GM21515 (cell line): Measurements from ENCODE around the gene HNRNPUL1.

ENCODE experiments used
- ATAC-seq: cut with Tn5 transposase; IDR thresholded peaks from one replicate; pipeline ENCODE4 v1.9.1; 2021; ENCODE audit not compliant: unreplicated experiment

HNRNPUL1 gene

GRCh38 chr19:41233748-41234240, 30.4 kb upstream of the HNRNPUL1 start:
- ATAC-seq, result no peak

DNA sequence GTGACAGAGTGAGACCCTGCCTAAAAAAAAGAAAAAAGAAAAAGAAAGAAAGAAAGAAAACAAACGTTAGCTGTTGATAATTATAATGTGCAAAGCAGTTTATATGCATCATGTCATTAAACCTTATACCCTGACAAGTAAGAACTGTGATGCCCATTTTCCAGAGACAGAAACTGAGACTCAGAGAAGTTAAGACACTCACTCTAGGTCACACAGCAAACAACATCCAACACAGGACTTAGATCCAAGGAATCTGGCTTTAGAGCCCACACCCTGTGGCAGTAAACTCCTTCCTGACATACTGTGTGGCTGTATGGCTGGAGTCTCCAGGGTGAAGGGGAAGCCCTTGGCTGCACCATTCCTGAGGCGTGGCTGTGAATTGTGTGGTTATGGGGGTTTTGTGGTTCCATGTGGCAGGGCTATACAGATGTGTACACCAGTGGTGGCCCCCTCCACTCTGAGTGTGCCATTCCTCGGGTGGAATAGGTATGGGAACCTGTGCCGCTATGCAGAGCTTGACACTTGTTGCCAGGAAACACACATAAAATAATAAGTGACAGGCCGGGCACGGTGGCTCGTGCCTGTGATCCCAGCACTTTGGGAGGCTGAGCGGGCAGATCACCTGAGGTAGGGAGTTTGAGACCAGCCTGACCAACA, 29.5 kb upstream of the HNRNPUL1 start:
- ATAC-seq, result no peak

DNA sequence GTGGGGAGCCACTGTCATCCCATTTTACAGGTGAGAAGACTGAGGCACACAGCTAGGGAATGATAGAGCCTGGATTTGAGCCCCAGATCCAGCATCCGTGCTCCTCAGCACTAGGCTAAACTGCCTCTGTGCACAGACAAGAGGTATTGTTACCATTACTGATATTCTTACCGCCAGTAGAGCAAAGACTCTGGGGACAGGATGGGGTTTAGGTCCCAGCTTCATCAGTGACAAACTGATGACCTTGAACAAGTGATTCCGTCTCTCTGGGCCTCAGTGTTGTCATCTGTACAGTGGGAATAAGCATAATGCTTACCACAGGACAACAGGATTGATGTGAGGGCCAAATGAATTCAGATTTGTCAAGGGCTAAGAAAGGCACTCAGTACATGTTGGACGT, 28.7 kb upstream of the HNRNPUL1 start:
- ATAC-seq, result no peak

DNA sequence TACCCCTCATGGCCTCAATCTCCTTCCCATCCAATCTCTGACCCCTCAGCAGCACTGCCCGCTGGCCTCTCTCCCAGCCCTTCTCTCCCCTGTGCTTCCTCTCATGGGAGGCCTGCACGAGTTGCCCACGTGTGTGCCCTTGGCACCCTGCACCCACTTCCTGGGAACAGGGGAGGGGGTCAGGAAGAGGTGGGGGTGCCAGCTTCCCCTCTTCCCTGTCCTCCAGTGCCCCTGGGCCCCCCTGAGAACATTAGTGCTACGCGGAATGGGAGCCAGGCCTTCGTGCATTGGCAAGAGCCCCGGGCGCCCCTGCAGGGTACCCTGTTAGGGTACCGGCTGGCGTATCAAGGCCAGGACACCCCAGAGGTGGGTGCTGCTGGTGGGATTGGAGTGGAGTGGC, 25.9 kb upstream of the HNRNPUL1 start:
- no peak for ATAC-seq

GRCh38 chr19:41239363-41239762, 24.8 kb upstream of the HNRNPUL1 start:
- no peak for ATAC-seq

- no peak for ATAC-seq
These were observed 24.1 kb upstream of the HNRNPUL1 start for GRCh38 chr19:41239961-41240574.

DNA sequence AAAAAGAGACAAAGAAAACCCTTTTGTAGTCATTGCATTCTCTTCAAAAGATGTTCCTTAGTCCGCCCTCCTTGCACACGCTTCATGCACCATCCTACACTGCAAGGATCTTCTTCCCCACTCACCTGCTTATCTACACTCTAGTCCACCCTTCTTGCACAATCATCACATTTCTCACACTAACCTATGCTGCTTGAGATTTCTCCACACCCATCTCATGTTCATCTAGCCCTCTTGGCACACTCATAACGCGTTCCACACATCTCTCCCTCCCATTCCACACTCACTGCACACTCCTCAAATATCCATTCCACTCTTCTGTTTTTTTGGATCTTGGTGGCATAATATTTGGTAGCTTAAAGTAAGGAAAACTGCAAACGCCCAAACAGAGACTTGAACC, 22.3 kb upstream of the HNRNPUL1 start:
- ATAC-seq, result no peak

- no peak for ATAC-seq
These were observed 20.1 kb upstream of the HNRNPUL1 start for GRCh38 chr19:41244117-41244516.

- no peak for ATAC-seq
These were observed 18.3 kb upstream of the HNRNPUL1 start for GRCh38 chr19:41245843-41246242.

DNA sequence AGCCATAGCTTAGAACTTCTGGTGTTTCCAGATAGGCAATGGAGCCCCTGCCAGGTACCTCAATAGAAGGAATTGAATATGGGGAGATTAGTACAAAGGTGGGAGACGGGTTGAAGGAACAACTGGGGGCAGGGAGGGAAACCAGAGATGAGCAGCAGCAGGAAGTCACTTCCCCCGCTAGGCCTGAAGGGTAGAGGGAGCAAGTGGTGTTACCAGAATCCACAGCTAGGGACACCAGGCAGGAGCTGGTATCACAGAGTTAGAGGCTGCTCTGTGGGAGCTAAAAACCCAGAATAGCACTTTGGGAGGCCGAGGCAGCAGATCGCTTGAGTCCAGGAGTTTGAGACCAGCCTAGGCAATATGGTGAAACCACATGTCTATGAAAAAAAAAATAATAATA, 15.3 kb upstream of the HNRNPUL1 start:
- no peak for ATAC-seq

DNA sequence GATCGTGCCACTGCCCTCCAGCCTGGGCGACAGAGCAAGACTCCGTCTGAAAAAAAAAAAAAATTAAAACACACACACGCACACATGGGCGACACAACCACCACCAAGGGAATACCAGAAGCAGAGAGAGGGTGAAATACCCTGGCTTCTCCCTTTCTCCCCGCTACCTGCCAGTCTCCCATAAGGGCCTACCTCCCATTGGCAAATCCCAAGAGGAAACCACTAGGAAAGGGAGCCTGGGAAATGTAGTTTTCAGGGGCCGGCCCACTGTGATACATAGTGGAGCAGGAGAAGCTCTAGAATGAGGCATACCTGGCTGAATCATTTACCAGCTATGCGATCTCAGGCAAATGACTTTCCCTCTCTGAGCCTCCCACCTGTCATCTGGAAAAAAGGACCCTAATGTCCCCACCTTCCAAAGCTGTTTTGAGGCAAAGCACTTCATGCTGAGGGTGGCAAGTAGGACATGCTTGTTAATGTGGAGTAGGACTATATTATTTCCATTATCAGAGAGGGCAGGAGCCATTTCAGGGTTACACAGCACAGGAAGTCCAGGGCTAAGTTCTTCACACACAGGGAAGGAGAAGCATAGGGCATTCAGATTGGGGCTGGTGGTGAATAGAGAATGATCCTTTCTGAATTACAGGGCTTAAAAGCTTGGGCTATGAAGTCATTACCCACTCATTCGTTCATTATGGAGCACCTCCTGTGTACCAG, 14.3 kb upstream of the HNRNPUL1 start:
- ATAC-seq, result no peak

DNA sequence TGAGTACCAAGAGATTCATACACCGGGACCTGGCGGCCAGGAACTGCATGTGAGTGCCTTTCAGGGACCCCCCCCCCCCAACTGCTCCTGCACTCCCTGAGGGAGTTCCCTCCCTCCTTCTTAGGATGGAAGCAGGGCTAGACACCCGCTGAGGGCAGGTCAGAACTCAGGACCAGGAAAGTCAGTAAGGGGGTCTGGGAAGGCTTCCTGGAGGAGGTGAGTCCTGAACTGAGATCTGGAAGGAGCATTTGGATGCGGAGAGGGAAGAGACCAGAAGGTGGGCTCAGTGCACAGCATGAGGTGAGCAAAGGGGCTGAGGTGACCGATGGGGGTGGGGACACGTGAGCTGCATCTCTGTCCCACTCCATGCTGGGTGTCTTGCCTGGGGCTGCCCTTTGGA, 10.5 kb upstream of the HNRNPUL1 start:
- no peak for ATAC-seq

DNA sequence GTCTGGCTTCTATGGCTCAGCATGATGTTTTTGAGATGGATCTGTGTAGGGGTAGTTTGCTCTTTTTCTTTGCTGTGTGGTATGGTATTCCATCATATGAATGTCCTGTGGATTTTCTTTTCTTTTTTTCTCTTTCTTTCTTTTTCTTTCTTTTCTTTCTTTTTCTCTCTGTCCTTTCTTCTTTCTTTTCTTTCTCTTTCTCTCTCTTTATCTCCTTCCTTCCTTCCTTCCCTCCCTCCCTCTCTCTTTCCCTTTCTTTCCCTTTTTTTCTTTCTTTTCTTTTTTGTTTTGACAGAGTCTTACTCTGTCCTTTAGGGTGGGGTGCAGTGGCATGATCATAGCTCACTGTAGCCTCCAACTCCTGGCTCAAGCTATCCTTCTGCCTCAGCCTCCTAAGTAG, 9.0 kb upstream of the HNRNPUL1 start:
- ATAC-seq, result no peak

- no peak for ATAC-seq
These were observed 2.5 kb upstream of the HNRNPUL1 start for GRCh38 chr19:41261474-41262190.

DNA sequence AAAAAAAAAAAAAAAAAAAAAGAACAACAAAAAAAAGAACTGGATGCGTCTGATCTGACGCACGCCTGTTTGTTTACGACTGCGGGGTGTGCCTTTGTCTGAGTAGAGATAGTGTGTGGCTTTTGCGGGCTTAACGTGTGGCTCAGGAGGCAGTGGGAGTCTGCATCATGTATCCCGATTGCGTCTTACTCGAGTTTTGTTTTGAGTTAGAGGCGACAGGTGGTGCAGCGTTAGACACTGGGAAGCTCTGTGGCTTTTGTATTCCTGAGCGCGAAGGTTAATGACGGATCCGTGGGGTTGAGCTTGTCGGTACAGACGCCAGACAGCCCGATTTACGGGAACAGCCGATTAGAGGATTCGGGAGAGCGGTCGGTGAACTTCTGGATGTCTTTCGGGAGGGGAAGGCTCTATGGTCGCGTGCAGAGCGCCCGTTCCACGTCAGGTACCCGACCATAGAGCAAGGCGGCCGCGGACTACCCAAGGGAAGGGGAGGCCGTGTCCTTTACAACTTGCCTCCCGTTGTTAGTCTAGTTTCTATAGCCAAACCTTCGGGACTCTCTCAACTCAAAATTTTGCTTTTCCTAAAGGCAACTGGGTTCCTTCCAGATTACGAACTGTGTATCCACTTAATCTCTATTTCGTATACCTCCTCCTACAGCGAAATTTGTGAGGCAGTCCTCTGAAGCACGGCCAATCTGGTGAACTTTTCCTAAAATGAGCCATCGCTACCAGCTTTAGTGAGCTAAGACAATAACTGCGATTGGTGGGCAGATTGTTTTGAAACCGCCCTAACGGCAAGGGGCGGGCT, 926 bp upstream of the HNRNPUL1 start:
- peak; percentile 20 for ATAC-seq

- no peak for ATAC-seq
These were observed 616 bp downstream of the HNRNPUL1 start for GRCh38 chr19:41264581-41265394.

GRCh38 chr19:41265395-41266153, 1.4 kb downstream of the HNRNPUL1 start:
- no peak for ATAC-seq

DNA sequence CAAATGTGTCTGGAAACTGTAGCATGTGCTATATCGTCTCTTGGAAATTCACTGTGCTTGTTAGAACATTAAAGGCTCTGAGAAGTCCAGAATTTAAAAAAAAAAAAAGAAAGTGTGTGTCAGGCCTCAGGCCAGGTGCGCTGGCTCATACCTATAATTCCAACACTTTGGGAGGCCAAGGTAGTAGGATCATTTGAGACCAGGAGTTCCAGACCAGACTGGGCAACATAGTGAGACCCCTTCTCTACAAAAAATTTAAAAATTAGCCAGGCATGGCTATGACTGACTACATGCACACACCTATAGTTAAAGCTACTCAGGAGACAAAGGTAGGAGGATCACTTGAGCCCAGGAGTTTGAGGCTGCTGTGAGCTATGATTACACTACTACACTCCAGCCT, 4.9 kb downstream of the HNRNPUL1 start:
- ATAC-seq, result no peak

GRCh38 chr19:41269571-41269970, 5.4 kb downstream of the HNRNPUL1 start:
- ATAC-seq, result no peak
